GM12865 (cell line): ENCODE measurements around the gene GPC6.

Experiments
- DNase-seq: peaks from one replicate; pipeline ENCODE4 v3.0.0; 2010; ENCODE audit warnings: low read depth
- H3K4me3 ChIP-seq: 2 replicates; pipeline ENCODE4 v1.5.1; 2011; ENCODE audit warnings: mild to moderate bottlenecking, low read depth, low read length, control low read depth
- TF ChIP-seq, protein P1 (sequence below): IDR thresholded peaks from 2 replicates; pipeline ENCODE4 v1.5.1; 2011; ENCODE audit warnings: low read length, control low read depth, low read depth, inconsistent platforms; ENCODE audit not compliant: insufficient read depth; ENCODE audit errors: missing control alignments

GPC6 gene

DNA sequence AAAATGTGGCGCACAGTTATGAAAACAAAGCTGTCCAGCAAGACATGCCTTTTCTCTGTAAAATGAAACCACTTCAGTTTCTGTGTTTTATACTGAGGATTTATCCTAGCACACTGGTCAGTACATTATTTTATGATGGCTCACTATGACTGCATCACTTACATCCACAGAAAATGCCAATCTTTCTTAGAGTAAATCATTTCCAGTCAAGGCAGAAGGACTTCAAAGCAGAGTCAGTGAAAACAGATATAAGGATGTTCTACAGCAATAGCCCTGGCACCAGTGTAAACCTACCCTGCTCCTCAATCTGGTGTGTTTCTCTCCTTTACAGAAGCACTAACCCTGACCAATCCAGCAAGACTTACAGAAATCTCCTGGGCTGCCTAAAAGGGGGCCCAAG, 473.5 kb downstream of the GPC6 start:
- TF ChIP-seq, protein P1, sequence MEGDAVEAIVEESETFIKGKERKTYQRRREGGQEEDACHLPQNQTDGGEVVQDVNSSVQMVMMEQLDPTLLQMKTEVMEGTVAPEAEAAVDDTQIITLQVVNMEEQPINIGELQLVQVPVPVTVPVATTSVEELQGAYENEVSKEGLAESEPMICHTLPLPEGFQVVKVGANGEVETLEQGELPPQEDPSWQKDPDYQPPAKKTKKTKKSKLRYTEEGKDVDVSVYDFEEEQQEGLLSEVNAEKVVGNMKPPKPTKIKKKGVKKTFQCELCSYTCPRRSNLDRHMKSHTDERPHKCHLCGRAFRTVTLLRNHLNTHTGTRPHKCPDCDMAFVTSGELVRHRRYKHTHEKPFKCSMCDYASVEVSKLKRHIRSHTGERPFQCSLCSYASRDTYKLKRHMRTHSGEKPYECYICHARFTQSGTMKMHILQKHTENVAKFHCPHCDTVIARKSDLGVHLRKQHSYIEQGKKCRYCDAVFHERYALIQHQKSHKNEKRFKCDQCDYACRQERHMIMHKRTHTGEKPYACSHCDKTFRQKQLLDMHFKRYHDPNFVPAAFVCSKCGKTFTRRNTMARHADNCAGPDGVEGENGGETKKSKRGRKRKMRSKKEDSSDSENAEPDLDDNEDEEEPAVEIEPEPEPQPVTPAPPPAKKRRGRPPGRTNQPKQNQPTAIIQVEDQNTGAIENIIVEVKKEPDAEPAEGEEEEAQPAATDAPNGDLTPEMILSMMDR: no peak
- H3K4me3 ChIP-seq: no peak overlapping the region
- no peak for DNase-seq

DNA sequence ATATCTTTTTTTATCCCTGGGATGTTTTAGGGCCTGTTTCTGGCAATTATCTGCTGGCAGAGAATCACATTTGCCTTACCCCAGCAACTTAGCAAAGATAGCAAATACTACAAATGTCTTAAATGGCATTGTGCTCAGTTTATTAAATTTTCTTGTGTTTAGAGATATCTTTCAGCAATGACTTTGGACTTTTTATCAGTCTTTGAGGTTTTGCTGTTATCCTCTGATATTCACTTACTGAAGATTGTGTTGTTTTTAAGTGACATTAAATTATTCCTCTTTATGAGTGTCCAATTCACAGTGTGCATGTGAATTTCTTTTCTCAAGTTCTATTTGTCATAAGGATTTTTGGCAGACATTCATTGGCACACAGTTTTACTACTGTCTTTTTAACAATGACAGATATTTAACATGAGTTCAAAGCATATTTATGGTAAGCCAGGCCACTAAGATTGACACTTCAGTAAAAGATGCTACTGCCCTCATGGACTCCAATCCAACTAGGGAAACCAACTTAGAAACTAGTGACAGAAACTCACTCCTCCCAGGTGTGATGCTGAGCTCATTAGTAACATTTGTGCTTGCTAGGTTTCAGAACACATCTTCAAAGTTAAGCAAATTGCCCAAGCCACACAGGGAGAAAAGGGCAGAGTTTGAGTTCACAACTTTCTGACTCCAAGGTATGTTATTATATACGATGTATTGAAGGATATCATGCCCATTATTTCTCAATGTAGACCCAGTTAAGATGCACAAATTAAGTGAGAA, 481.9 kb downstream of the GPC6 start:
- DNase-seq: no peak
- TF ChIP-seq, protein P1: no peak

DNA sequence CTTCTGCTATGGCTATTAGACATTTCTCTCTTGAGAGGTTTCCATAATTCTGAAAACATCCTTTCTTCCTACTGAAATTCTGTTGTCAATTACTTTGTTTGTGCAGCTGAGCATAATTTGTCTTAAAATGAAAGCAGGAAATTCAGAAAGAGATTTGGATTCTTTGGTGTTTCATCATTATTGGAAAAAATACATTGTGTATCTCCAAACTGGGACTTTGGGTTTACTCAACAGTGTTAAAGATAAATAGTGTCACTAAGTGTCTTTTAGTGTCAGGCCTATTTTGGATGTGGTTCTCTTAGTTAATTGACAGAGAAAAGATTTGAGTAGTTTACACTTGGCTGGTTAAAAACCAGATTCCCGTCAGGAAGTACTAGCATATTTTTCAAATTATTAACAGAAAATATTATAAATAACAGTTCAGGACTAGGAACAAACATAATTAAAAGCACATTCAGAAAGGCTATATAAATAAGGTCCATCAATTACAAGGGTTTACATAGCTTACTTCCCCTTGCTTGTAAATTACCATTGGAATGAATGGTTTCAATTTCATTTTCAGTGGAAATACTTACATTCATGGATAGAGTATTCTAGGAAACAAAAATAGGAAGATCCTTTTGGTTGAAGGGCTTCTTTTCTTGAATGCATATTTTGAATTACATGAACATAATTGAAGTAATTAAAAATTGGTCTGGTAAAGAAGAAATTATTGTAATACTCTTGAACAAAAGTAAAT, 483.1 kb downstream of the GPC6 start:
- TF ChIP-seq, protein P1: no peak
- DNase-seq: no peak
- H3K4me3 ChIP-seq: no peak overlapping the region

More for the DNA sequence above, 481.9 kb downstream of the GPC6 start:
- H3K4me3 ChIP-seq: no peak overlapping the region

DNA sequence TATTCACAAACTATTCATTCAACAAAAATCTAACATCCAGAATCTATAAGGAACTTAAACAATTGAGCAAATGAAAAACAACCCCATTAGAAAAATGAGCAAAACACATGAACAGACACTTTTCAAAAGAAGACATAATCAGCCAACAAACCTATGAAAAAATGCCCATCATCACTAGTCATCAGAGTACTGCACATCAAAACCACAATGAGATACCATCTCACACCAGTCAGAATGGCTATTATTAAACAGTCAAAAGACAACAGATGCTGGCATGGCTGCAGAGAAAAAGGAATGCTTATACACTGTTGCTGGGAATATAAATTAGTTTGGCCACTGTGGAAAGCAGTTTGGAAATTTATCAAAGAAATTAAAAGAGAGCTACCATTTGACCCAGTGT, 487.6 kb downstream of the GPC6 start:
- no peak overlapping the region for H3K4me3 ChIP-seq
- no peak for DNase-seq
- TF ChIP-seq, protein P1: no peak

DNA sequence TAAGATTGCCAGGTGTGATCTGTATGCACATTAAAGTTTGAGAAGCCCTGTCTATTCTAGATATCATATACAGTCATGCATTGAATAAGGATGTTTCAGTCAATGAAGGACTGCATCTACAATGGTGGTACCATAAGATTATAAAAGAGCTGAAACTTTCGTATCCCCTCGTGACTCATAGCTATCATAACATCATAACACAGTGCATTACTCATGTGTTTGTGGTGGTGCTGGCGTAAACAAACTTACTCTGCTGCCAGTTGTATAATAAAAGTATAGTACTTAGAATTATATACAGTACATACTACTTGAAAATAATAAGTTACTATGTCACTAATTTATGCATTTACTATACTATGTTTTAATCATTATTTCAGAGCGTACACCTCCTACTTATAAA, 489.3 kb downstream of the GPC6 start:
- DNase-seq: no peak
- TF ChIP-seq, protein P1: no peak
- H3K4me3 ChIP-seq: no peak overlapping the region

DNA sequence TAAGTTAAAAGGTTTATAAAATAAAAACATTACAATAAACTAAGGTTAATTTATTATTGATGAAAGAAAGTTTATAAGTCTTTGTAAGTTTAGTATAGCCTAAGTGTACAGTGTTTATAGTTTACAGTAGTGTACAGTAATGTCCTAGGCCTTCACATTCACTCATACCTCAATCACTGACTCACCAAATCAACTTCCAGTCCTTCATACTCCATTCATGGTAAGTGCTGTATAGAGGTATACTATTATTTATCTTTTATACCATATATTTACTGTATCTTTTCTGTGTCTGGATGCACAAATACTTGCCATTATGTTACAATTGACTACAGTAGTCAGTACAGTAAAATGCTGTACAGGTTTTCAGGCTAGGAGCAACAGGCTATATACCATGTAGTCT, 490.0 kb downstream of the GPC6 start:
- no peak for DNase-seq
- H3K4me3 ChIP-seq: no peak overlapping the region
- TF ChIP-seq, protein P1: no peak
